BE2C (cell line): Measurements from ENCODE around the gene TP63.

Experiments used
- DNase-seq: peaks from one replicate; pipeline ENCODE4 v3.0.0-alpha.2; 2020
- H3K27me3 ChIP-seq: fragments of 250-450 bp; sonication (Bioruptor Pico); 2 replicates; pipeline ENCODE4 v1.5.1; 2020; ENCODE audit warnings: mild to moderate bottlenecking
- H3K36me3 ChIP-seq: fragments of 250-450 bp; sonication (Bioruptor Pico); 2 replicates; pipeline ENCODE4 v1.5.1; 2020; ENCODE audit warnings: mild to moderate bottlenecking
- H3K4me1 ChIP-seq: fragments of 250-450 bp; sonication (Bioruptor Pico); 2 replicates; pipeline ENCODE4 v1.5.1; 2020
- H3K4me3 ChIP-seq: 2 replicates; pipeline ENCODE4 v1.5.1; 2011; ENCODE audit warnings: low read depth, low read length
- H3K9me3 ChIP-seq: fragments of 250-450 bp; sonication (Bioruptor Pico); 2 replicates; pipeline ENCODE4 v1.5.1; 2020
- CTCF ChIP-seq: IDR thresholded peaks from 2 replicates; pipeline ENCODE4 v1.5.1; 2012; ENCODE audit warnings: mild to moderate bottlenecking, low read depth, low read length

TP63 gene

GRCh38 chr3:189629803-189630455 is 1.3 kb upstream of the TP63 start:
- H3K4me1 ChIP-seq = no peaks in the 10 kb centered on the region
- no peak overlapping the region for H3K4me3 ChIP-seq
- H3K9me3 ChIP-seq = no peaks in the 10 kb centered on the region
- no peak for DNase-seq
- no peak for TF ChIP-seq CTCF
- H3K27me3 ChIP-seq = no peaks in the 10 kb centered on the region
- no peaks in the 10 kb centered on the region for H3K36me3 ChIP-seq

DNA sequence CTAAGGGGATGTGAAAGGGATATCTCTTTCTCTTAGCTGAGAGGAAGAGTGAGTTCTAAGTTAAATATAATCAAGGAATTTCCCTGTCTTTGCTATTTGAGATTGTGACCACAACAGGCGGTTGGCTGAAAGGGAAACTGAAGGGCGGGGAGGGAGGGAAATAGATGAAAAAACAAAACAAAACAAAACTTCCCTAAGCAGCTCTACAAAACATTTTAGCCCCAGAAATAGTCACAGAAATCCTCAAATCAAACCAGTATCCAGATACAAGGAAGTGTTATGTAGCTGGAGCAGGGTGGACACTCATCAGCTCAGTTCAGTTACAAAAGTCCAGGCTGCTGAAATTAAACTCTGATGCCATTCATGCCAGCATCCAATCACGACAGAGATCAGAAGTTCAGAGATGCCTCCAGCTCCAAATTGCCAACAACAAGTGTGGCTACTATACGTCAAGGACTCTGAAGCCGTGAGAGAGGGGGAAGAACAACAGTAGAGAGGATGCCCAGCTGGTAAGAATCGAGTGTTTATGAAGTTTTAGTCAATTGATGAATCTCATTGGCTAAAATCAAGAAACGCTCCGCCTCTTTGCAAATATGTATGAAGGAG is 319 bp upstream of the TP63 start:
- H3K36me3 ChIP-seq = no peaks in the 10 kb centered on the region
- no peaks in the 10 kb centered on the region for H3K9me3 ChIP-seq
- H3K4me3 ChIP-seq = no peak overlapping the region
- no peak for DNase-seq
- H3K27me3 ChIP-seq = no peaks in the 10 kb centered on the region
- no peaks in the 10 kb centered on the region for H3K4me1 ChIP-seq
- TF ChIP-seq CTCF = no peak

DNA sequence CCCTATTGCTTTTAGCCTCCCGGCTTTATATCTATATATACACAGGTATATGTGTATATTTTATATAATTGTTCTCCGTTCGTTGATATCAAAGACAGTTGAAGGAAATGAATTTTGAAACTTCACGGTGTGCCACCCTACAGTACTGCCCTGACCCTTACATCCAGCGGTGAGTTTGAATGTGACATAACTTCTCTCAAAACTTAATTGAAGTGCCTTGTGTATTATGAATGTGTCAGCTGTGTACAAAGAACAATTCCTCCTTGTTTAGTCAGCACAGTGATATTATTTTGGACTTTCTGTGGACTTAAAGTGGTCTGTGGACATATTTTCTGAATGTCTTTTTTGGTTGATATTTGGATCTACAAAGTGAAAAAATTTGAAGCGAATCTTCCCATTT is 220 bp downstream of the TP63 start:
- DNase-seq = no peak
- TF ChIP-seq CTCF = no peak
- no peaks in the 10 kb centered on the region for H3K27me3 ChIP-seq
- H3K4me3 ChIP-seq = no peak overlapping the region
- H3K9me3 ChIP-seq = no peaks in the 10 kb centered on the region
- no peaks in the 10 kb centered on the region for H3K4me1 ChIP-seq
- H3K36me3 ChIP-seq = no peaks in the 10 kb centered on the region

GRCh38 chr3:189632242-189632641 is 1.1 kb downstream of the TP63 start:
- Histone ChIP-seq H3K27me3 (no peaks in the 10 kb centered on the region), H3K4me3 (no peak overlapping the region), H3K36me3 (no peaks in the 10 kb centered on the region), H3K4me1 (no peaks in the 10 kb centered on the region), H3K9me3 (no peaks in the 10 kb centered on the region)
- no peak for DNase-seq
- no peak for TF ChIP-seq CTCF

- Histone ChIP-seq H3K27me3 (no peaks in the 10 kb centered on the region), H3K36me3 (no peaks in the 10 kb centered on the region), H3K4me3 (no peak overlapping the region), H3K4me1 (no peaks in the 10 kb centered on the region), H3K9me3 (no peaks in the 10 kb centered on the region)
- TF ChIP-seq CTCF = no peak
- no peak for DNase-seq
Measured at GRCh38 chr3:189635339-189635738, 4.2 kb downstream of the TP63 start.

DNA sequence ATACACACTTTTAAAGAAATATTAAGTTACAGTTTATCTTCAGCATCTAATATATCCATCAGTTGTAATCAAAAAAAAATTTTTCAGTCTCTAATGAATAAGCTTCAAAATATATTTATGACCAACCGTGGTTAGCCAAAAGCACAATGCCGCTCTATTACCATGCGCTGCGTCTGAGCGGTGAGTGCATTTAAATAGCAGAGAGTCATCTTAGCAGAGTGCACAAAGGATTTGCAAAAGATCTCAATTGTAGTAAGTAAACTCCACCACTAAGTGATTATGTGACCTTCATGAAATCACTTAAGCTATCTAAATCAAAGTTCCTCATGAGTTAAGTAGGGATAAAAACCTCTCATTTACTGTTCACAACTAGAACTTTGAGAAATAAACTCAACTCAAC is 4.9 kb downstream of the TP63 start:
- Histone ChIP-seq H3K36me3 (no peaks in the 10 kb centered on the region), H3K27me3 (no peaks in the 10 kb centered on the region), H3K9me3 (no peaks in the 10 kb centered on the region), H3K4me3 (no peak overlapping the region), H3K4me1 (no peaks in the 10 kb centered on the region)
- TF ChIP-seq CTCF = no peak
- DNase-seq = no peak
